H1 (cell line): ENCODE measurements around the gene TMEM134. TPM values are rescaled to one million over a fixed set of nuclear protein-coding genes. Genes with fewer than 3 reads are reported as not detected.

Experiments used
- CHD2 ChIP-seq: IDR thresholded peaks from 2 replicates; pipeline ENCODE4 v1.6.1; 2012; ENCODE audit warnings: low read length, improper control_type of control experiment
- CHD7 ChIP-seq: fragments of 300-600 bp; sonication (generic); IDR thresholded peaks from 2 replicates; pipeline ENCODE4 v1.7.1; 2012; ENCODE audit warnings: low read length, moderate library complexity, mild to moderate bottlenecking, inconsistent platforms; ENCODE audit not compliant: insufficient replicate concordance
- SAP30 ChIP-seq: fragments of 300-600 bp; sonication (generic); IDR thresholded peaks from 2 replicates; pipeline ENCODE4 v1.7.1; 2012; ENCODE audit warnings: low read length, moderate library complexity, mild to moderate bottlenecking, inconsistent platforms; ENCODE audit not compliant: insufficient read depth, insufficient replicate concordance
- TCF12 ChIP-seq: IDR thresholded peaks from 2 replicates; pipeline ENCODE4 v1.6.1; 2011; ENCODE audit warnings: low read depth, mild to moderate bottlenecking, low read length
- polyA plus RNA-seq, 7 experiments: library from polyadenylated mRNA; depleted of rRNA in 3 of 7; stranded (reverse) in 5 of 7; unstranded in 2 of 7; fragments of >200 nt in 5 of 7; fragments of 200-250 nt in 2 of 7; gene quantifications; 1 replicate in 5 of 7; 2 replicates in 1 of 7; 4 replicates in 1 of 7; pipeline versions ENCODE4 v1.2.1 to v1.2.3, GENCODE V29; 2011 to 2013; ENCODE audit warnings: missing spikeins in 2 of 7, mixed read lengths in 2 of 7
- total RNA-seq: library from RNA; stranded (reverse); fragmentation: NEBNext Ultra II Directional; extraction: Animal tissue kit (Norgen Biotek cat#: 25700); gene quantifications from 2 replicates; pipeline ENCODE4 v1.2.1, GENCODE V29; 2021

The TMEM134 gene
- total and polyA plus RNA-seq, 2 of the 8 experiments (the other 6 are each of a cell fraction or from before 2014, with no cell fraction given) = 32.4 to 229 TPM

- TF ChIP-seq CHD7 (no peak), SAP30 (no peak), TCF12 (no peak), CHD2 (no peak)
These were observed 45.6 kb downstream of the TMEM134 start (continued) for GRCh38 chr11:67423466-67423865.
